DMS 273 (cell line): ENCODE data around the gene ZNF804B.

Source experiments
- DNase-seq: peaks from one replicate; lab custom pipeline; 2025; ENCODE audit not compliant: unreplicated experiment; lab: John Stamatoyannopoulos, UW

ZNF804B gene

GRCh38 chr7:89247207-89247606 lies 487.7 kb downstream of the ZNF804B start:
- DNase-seq = no peak

- no peak for DNase-seq
These were observed 499.6 kb downstream of the ZNF804B start for GRCh38 chr7:89259085-89259484.

DNA sequence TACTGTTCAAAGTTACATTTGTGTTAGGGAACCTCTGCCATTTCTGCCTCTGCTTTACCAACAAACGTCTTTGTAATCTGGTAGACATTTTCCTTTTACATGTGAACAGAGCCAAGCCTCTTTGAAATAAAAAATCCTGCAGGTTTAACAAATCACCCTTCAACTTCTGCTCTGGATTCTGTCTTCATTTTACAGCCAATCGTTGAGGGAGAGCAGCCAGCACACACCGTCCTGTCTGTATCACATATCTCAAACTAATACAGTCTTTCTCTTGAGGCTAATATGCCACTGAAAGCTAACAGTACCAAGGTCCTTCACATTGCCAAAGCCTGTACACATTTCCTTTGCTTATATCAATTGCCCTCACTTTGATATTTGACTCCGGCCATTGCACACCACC lies 504.6 kb downstream of the ZNF804B start:
- no peak for DNase-seq

DNA sequence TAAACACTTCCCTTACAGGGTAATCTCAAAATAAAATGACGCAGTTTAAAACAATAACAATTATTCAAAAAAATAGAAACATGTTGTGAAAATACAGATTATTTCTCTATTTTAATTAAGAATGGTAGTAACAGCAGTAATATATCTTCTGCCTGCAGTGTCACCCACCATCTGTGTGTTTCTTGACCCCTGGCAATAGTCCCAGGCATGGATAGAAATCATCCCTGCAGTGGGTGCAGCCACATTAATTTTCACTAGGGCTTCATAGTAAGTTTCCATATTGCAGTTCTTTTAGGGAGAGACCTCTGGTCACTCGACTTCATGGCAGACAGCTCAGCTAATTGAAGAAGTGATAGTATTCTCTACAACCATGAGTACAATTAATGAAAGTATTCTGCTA lies 506.1 kb downstream of the ZNF804B start:
- DNase-seq = no peak

DNA sequence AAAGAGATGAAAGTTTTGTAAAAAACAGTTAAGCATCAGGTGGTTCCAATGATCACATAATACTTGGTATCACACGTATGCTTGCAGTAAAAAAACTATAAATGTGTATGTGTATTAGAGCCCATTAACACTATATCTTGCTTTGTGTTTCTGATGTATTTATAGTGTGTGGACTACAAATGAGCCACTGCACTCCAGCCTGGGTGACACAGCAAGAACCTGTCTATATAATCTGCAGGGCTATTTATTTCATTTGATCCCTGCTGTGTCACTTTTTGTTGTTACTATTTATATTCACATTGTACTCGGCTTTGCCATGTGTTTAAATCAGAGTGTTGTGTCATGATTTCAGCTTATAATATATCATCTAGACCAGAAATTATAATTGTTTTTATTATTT lies 523.8 kb downstream of the ZNF804B start:
- DNase-seq = no peak

- DNase-seq = no peak
These were observed 549.0 kb downstream of the ZNF804B start for GRCh38 chr7:89308535-89308934.

- no peak for DNase-seq
These were observed 552.4 kb downstream of the ZNF804B start for GRCh38 chr7:89311886-89312285.

GRCh38 chr7:89312551-89312950 lies 553.1 kb downstream of the ZNF804B start:
- DNase-seq = no peak

DNA sequence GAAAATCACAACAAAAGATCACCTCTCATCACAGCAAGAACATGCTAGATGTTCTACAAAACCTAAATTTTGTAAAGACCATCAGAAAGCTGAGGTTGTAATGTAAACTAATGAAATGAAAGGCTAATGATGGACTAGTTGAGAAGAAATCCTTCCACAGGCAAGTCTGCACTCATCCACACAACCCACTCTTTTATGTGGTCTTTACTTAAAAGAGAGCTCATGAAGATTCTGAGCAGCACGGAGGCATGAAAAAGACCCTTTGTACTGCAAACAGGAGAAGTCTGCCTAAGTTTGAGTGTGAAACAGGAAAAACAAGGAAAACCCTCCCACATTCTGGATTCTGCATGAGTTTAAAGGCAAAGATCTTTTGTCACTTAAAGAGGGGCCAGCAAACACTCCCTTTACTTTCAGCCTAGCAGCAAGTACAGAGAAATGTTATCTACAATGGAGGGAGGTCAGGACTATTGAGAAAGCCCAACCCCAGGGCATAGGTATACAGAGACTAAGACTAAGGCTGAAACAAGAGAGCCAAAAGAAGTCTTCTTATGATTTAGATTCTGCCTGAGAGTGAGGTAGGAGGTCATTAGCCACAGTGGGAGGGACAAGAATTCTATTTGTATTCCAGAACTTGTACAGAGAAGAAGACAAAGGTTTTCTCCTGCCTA lies 557.2 kb downstream of the ZNF804B start:
- DNase-seq = no peak

DNA sequence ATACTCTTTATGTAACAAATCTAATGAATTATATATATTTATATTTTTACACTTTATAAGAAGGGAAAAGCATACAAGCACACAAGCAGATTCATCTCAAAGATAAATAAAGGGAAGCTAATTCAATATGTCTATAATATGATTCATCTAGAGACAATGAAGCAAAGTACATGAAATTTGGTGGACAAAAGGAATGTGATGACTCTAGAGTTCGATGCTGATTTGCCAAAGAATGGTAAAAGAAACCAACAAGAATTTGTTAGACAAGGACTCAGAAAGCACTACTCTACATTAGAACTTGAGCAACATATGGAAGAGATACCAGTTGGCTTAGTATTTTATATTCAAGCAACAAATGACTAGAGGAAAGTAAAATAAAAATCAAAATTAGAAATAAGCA lies 572.5 kb downstream of the ZNF804B start:
- DNase-seq = no peak

GRCh38 chr7:89334797-89335196 lies 575.3 kb downstream of the ZNF804B start:
- no peak for DNase-seq

DNA sequence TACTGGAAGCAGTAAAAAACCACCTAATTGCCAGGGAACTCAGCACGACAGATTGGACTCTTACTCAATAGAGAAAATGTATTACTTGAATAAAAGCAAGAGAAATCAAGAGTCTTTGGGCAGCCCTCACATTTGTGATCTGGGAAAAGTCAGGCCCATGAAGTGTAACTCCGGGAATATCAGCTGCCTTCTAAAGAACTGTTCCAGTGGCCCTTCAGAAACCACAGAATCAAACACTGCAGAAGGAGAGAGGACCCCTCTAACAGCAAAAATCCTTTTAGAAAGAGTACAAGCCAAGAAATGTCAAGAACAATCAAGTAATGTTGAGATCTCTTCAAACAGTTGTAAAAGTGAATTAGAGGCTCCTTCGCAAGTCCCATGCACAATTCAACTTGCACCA lies 576.0 kb downstream of the ZNF804B start:
- DNase-seq = no peak

DNA sequence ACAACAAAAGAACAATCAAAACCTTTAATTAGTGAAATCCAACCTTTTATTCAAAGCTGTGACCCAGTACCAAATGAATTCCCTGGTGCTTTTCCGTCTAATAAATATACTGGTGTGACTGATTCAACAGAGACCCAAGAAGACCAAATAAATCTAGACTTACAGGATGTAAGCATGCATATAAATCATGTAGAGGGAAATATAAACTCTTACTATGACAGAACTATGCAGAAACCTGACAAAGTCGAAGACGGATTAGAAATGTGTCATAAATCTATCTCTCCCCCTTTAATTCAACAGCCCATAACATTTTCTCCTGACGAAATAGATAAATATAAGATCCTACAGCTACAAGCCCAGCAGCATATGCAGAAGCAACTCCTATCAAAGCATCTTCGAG lies 576.6 kb downstream of the ZNF804B start:
- DNase-seq = no peak

- DNase-seq = no peak
These were observed 580.2 kb downstream of the ZNF804B start for GRCh38 chr7:89339748-89340147.

DNA sequence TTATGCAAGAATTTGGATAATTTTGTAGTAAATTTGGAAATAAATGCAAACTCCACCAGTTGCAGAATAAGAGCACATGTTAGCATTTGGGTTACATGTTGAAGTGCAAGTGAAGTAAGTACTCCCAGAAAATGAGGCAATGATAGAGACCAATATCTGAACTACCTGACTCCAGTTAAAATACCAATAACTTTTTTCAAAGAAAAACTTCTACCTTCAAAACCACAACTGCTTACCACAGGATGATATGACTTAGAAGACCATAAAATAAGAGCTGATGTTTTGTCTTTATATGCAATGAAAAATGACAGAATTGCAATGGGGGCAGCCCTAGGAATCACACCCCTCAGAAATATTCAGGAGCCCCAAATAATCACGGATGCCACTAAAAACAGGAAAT lies 597.6 kb downstream of the ZNF804B start:
- no peak for DNase-seq

- DNase-seq = no peak
These were observed 617.7 kb downstream of the ZNF804B start for GRCh38 chr7:89377219-89377618.

GRCh38 chr7:89385411-89385810 lies 625.9 kb downstream of the ZNF804B start:
- no peak for DNase-seq
